GM10266 (cell line): ENCODE data around the gene METTL24.
"Not testable (repeated sequence)": the region's sequence is repeated elsewhere in the genome, so short reads cannot be mapped to it uniquely, and the experiment has no call there.

Source experiments
- DNase-seq: peaks from one replicate; pipeline ENCODE4 v3.0.0; 2012; ENCODE audit errors: extremely low spot score
- CTCF ChIP-seq: IDR thresholded peaks from 2 replicates; pipeline ENCODE4 v1.5.1; 2012; ENCODE audit warnings: mild to moderate bottlenecking, low read depth; ENCODE audit not compliant: control insufficient read depth, insufficient read depth; ENCODE audit errors: missing control alignments

The METTL24 gene

DNA sequence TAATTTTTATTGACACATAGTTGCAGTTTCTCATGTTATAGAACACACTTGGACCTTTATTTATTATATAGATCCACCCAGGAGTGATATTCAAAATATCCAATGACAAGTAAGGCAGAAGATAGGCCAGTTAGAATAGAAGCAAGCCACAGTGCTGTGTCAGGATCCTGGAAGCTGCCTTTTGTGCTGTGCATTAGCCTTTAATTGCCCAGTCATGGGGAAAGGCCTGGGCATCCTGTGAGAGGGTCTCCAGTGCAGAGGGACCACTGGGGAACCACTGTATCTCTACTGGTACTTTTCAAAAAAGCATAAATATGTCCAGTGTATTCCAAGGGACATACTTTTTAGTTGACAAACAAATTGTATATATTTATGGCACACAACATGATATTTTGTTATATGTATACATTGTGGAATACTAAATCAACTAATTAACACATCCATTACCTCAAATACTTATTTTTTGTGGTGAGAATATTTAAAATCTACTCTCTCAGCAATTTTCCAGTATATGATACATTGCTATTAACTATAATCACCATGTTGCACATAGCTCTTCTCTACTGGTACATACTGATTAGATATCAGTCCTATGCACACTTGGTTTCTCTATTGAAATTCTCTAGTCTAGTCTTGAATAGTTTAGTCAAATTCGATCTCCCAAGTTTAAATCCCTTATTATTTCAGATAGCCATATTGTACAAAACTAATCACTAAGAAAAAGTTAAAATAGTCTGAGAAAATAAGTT, 118.4 kb downstream of the METTL24 start:
- DNase-seq, result no peak
- TF ChIP-seq CTCF, result no peak

DNA sequence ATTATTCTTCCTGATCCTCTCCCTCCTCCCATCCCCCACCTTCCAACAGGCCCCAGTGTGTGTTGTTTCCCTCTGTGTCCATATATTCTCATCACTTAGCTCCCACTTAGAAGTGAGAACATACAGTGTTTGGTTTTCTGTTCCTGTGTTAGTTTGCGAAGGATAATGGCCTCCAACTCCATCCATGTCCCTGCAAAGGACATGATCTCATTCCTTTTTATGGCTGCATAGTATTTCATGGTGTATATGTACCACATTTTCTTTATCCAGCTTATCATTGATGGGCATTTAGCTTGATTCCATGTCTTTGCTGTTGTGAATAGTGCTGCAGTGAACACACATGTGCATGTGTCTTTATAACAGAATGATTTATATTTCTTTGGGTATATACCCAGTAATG, 122.1 kb downstream of the METTL24 start:
- not testable (repeated sequence) for DNase-seq

DNA sequence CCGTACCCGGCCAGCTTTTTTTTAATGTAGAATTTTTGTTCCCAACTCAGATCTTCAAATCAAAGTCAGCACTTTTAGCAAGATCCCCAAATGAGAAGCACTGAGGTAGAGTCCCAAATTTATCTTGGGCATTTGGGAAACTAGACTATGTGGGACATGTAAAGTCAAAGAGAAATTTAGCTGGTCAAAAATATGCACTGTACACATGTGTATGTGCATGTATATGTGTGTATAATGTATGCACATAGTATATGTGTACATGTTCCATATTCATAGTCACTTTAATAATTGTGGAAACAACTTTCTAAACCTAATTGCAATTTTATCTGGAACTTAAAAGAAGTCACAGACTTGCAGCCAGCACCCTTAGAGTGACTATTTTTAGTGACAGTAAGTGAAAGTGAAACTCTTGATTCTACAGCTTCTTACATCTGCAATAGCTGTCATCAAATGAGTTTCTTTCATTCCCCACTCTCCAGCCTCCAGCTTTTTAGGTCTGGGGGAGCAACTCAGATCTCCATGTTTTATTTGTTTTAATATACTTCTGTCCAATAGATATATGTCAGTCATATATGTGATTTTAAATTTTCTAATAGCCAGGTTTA, 124.3 kb downstream of the METTL24 start:
- no peak for TF ChIP-seq CTCF
- DNase-seq, result peak; percentile 45

DNA sequence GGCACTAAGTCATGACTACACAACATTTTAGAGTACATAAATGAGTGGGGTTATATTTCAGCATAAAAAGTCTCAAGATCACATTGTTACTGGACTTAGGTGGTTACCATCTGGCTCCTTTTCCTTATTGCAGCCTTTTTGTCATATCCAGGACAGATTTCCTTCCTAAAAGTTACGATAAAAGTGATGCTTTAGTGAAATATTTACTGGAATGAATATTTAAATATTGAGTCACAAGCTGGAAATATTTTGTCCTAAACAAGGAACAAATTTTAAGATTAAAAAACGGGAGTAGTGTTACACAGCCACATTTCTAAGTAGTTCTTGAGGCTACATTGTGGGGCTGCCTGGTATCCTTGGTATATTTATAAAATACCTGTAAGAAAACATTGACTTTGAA, 125.7 kb downstream of the METTL24 start:
- no peak for TF ChIP-seq CTCF
- no peak for DNase-seq

GRCh38 chr6:110226261-110226660, 131.9 kb downstream of the METTL24 start:
- no peak for TF ChIP-seq CTCF

DNA sequence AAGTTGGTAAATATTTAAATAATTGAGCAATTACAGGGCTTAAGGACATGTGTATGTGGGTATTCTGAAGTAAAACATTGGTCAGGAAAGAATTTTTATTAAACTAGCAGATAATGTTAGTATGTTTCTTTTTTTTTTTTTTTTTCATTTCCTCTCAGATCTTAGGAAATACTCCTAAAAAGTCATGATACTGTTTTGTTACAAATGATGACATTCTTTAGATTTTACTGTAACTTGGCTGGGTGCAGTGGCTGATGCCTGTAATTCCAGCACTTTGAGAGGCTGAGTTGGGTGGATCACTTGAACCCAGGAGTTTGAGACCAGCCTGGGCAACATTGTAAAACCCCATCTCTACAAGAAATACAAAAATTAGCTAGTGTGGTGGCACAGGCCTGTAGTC, 136.4 kb downstream of the METTL24 start:
- no peak for TF ChIP-seq CTCF
- DNase-seq, result no peak

More at GRCh38 chr6:110226261-110226660, 131.9 kb downstream of the METTL24 start:
- DNase-seq, result no peak

- DNase-seq, result no peak
- no peak for TF ChIP-seq CTCF
These were observed 140.9 kb downstream of the METTL24 start for GRCh38 chr6:110217266-110217665.
